OCI-LY1 (cell line): Measurements from ENCODE around the gene TOX2.

Experiments used
- H2AFZ ChIP-seq: fragments of 200-600 bp; sonication (generic), shearing (Covaris generic); 2 replicates; pipeline ENCODE4 v1.6.0; 2014; ENCODE audit warnings: antibody characterized with exemption, mild to moderate bottlenecking, low read length
- H3F3A ChIP-seq: fragments of 200-600 bp; sonication (generic), shearing (Covaris generic); 2 replicates; pipeline ENCODE4 v1.6.0; 2014; ENCODE audit warnings: mild to moderate bottlenecking, antibody characterized with exemption, low read length, moderate library complexity; ENCODE audit not compliant: insufficient read depth
- H3K27ac ChIP-seq: fragments of 200-600 bp; sonication (generic); 2 replicates; pipeline ENCODE4 v1.5.1; 2014; ENCODE audit warnings: low read length, mixed run types, mild to moderate bottlenecking, low read depth; ENCODE audit not compliant: poor library complexity, severe bottlenecking
- H3K27me3 ChIP-seq: fragments of 200-600 bp; sonication (generic); 2 replicates; pipeline ENCODE4 v1.6.0; 2014; ENCODE audit warnings: antibody characterized with exemption, mild to moderate bottlenecking, low read length, moderate library complexity; ENCODE audit not compliant: insufficient read depth
- H3K36me3 ChIP-seq: fragments of 200-600 bp; sonication (generic); 2 replicates; pipeline ENCODE4 v1.6.1; 2014; ENCODE audit warnings: mild to moderate bottlenecking, antibody characterized with exemption, low read length, moderate library complexity, mixed read lengths; ENCODE audit not compliant: insufficient read depth
- H3K4me1 ChIP-seq: fragments of 200-600 bp; sonication (generic); 2 replicates; pipeline ENCODE4 v1.5.1; 2014; ENCODE audit warnings: mild to moderate bottlenecking, low read length, moderate library complexity; ENCODE audit not compliant: insufficient read depth, severe bottlenecking
- H3K4me2 ChIP-seq: fragments of 200-600 bp; sonication (generic), shearing (Covaris generic); 2 replicates; pipeline ENCODE4 v1.6.1; 2014; ENCODE audit warnings: low read length
- H3K4me3 ChIP-seq: fragments of 200-600 bp; sonication (generic); 2 replicates; pipeline ENCODE4 v1.5.1; 2014; ENCODE audit warnings: low read length, low read depth, mild to moderate bottlenecking, mixed read lengths; ENCODE audit not compliant: poor library complexity, severe bottlenecking
- H3K79me2 ChIP-seq: fragments of 200-600 bp; shearing (Covaris generic); 2 replicates; pipeline ENCODE4 v1.6.1; 2016; ENCODE audit warnings: mixed run types, low read length, mixed read lengths; ENCODE audit not compliant: insufficient read depth
- H3K9ac ChIP-seq: fragments of 200-600 bp; sonication (generic), shearing (Covaris generic); 2 replicates; pipeline ENCODE4 v1.6.1; 2014; ENCODE audit warnings: mild to moderate bottlenecking, low read length, mixed read lengths
- H3K9me2 ChIP-seq: fragments of 200-600 bp; sonication (generic), shearing (Covaris generic); 2 replicates; pipeline ENCODE4 v1.6.1; 2014; ENCODE audit warnings: low read depth, mild to moderate bottlenecking, low read length, mixed read lengths
- H3K9me3 ChIP-seq: fragments of 200-600 bp; shearing (Covaris generic); 2 replicates; pipeline ENCODE4 v1.6.1; 2014; ENCODE audit warnings: low read length, mixed read lengths
- H4K20me1 ChIP-seq: fragments of 200-600 bp; sonication (generic), shearing (Covaris generic); 2 replicates; pipeline ENCODE4 v1.6.0; 2016; ENCODE audit warnings: mild to moderate bottlenecking, low read length; ENCODE audit not compliant: insufficient read depth
- CTCF ChIP-seq: fragments of 200-600 bp; sonication (generic), shearing (Covaris generic); IDR thresholded peaks from 2 replicates; pipeline ENCODE4 v1.5.1; 2017; ENCODE audit warnings: mild to moderate bottlenecking, antibody characterized with exemption, low read length, moderate library complexity, mixed read lengths
- EZH2 ChIP-seq: fragments of 200-600 bp; sonication (generic), shearing (Covaris generic); IDR thresholded peaks from 2 replicates; pipeline ENCODE4 v1.8.0; 2017; ENCODE audit warnings: borderline replicate concordance, mixed run types, mild to moderate bottlenecking, antibody characterized with exemption, low read length, moderate library complexity, mixed read lengths

The TOX2 gene

GRCh38 chr20:43977962-43978361 is 63.3 kb downstream of the TOX2 start:
- peaks cover 17% of the 10 kb centered on the region for H3K4me1 ChIP-seq
- no peak overlapping the region for H3K9ac ChIP-seq

GRCh38 chr20:43979576-43980105 is 65.0 kb downstream of the TOX2 start:
- H3K4me2 ChIP-seq = no peak overlapping the region
- H3K27me3 ChIP-seq = no peaks in the 10 kb centered on the region

More at GRCh38 chr20:43977962-43978361, 63.3 kb downstream of the TOX2 start:
- Histone ChIP-seq H3K27me3 (no peaks in the 10 kb centered on the region), H3K4me3 (no peak overlapping the region), H4K20me1 (no peaks in the 10 kb centered on the region), H3K79me2 (no peaks in the 10 kb centered on the region), H3K9me3 (no peaks in the 10 kb centered on the region), H2AFZ (no peak overlapping the region), H3F3A (no peaks in the 10 kb centered on the region), H3K36me3 (no peaks in the 10 kb centered on the region), H3K27ac (no peak overlapping the region), H3K4me2 (no peak overlapping the region), H3K9me2 (no peaks in the 10 kb centered on the region)
- TF ChIP-seq CTCF (no peak), EZH2 (no peak)

GRCh38 chr20:43981540-43981939 is 66.9 kb downstream of the TOX2 start:
- H3K27ac ChIP-seq = no peak overlapping the region
- no peak overlapping the region for H3K9ac ChIP-seq

More at GRCh38 chr20:43979576-43980105, 65.0 kb downstream of the TOX2 start:
- no peak for TF ChIP-seq EZH2
- no peak for TF ChIP-seq CTCF
- no peaks in the 10 kb centered on the region for H4K20me1 ChIP-seq
- H3K9me3 ChIP-seq = no peaks in the 10 kb centered on the region
- no peaks in the 10 kb centered on the region for H3F3A ChIP-seq
- H3K79me2 ChIP-seq = no peaks in the 10 kb centered on the region
- H3K36me3 ChIP-seq = no peaks in the 10 kb centered on the region
- H3K4me3 ChIP-seq = no peak overlapping the region
- no peak overlapping the region for H3K9ac ChIP-seq
- no peak overlapping the region for H2AFZ ChIP-seq
- no peaks in the 10 kb centered on the region for H3K9me2 ChIP-seq
- no peak overlapping the region for H3K27ac ChIP-seq
- peaks cover 17% of the 10 kb centered on the region for H3K4me1 ChIP-seq

More at GRCh38 chr20:43981540-43981939, 66.9 kb downstream of the TOX2 start:
- Histone ChIP-seq H2AFZ (no peak overlapping the region), H3K4me2 (no peak overlapping the region), H3K9me2 (no peaks in the 10 kb centered on the region), H3K9me3 (no peaks in the 10 kb centered on the region), H3K4me3 (no peak overlapping the region), H3K27me3 (no peaks in the 10 kb centered on the region), H4K20me1 (no peaks in the 10 kb centered on the region), H3K36me3 (no peaks in the 10 kb centered on the region), H3K4me1 (peaks cover 17% of the 10 kb centered on the region), H3F3A (no peaks in the 10 kb centered on the region), H3K79me2 (no peaks in the 10 kb centered on the region)
- no peak for TF ChIP-seq EZH2
- TF ChIP-seq CTCF = no peak
